OCI-LY3 (cell line): Measurements from ENCODE around the gene MRPL33.

Experiments
- EZH2phosphoT487 ChIP-seq: fragments of 200-600 bp; shearing (Covaris generic); IDR thresholded peaks from 2 replicates; pipeline ENCODE4 v1.6.1; 2018; ENCODE audit warnings: antibody characterized with exemption, mixed run types, low read depth
- TF ChIP-seq, protein P1 (sequence below): fragments of 200-600, 300-600 bp; sonication (generic); IDR thresholded peaks from 2 replicates; pipeline ENCODE4 v1.5.1; 2014; ENCODE audit warnings: antibody characterized with exemption, low read length, low read depth

DNA sequence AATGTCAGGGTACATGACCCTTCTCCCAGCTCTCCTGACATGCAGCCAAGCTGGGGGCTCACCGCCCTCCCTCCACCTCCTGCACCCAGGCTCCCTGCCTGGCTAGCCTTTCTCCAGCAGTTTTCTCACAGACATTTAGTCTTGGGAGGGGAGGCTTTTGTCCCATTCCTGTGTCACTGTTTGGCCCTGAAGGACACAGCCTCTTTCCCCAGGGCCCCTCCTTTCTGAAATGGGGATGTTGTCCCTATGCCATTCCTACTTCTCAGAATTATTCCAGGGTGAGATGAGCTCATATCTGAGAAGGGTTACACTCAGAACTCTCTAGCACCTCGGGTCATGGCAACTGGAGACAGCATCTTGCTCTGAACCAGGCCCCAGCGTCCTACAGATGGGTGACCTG, 47.3 kb upstream of the MRPL33 start:
- TF ChIP-seq, protein P1, sequence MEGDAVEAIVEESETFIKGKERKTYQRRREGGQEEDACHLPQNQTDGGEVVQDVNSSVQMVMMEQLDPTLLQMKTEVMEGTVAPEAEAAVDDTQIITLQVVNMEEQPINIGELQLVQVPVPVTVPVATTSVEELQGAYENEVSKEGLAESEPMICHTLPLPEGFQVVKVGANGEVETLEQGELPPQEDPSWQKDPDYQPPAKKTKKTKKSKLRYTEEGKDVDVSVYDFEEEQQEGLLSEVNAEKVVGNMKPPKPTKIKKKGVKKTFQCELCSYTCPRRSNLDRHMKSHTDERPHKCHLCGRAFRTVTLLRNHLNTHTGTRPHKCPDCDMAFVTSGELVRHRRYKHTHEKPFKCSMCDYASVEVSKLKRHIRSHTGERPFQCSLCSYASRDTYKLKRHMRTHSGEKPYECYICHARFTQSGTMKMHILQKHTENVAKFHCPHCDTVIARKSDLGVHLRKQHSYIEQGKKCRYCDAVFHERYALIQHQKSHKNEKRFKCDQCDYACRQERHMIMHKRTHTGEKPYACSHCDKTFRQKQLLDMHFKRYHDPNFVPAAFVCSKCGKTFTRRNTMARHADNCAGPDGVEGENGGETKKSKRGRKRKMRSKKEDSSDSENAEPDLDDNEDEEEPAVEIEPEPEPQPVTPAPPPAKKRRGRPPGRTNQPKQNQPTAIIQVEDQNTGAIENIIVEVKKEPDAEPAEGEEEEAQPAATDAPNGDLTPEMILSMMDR: no peak
- no peak for TF ChIP-seq EZH2phosphoT487
